GM21825 (cell line): ENCODE results near the gene PAM16.

Experiments used
- ATAC-seq: cut with Tn5 transposase; IDR thresholded peaks from one replicate; pipeline ENCODE4 v1.9.1; 2021; ENCODE audit warnings: mild to moderate bottlenecking, moderate library complexity; ENCODE audit not compliant: unreplicated experiment

PAM16 gene

DNA sequence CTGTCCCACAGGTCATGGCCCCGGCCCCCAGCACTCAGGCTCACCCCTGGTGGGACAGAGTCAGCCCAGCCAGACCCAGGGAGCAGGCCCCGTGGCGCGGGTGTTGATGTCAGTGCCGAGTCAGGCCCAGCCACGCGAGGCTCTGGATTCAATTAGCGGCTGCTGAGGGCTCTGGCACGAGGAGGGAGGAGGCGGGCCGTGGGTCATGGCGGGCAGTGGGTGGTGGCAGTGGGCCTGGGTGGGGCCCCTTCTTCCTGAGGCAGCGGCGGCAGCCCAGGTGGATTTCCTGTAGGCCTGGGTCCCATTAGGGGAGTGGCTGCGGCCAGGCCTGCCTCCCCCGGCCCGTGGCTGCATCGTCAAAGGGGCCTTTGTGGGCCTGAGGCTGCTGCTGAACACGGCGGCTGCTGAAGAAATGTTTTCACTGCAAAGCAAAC is 33.4 kb upstream of the PAM16 start:
- ATAC-seq = no peak

DNA sequence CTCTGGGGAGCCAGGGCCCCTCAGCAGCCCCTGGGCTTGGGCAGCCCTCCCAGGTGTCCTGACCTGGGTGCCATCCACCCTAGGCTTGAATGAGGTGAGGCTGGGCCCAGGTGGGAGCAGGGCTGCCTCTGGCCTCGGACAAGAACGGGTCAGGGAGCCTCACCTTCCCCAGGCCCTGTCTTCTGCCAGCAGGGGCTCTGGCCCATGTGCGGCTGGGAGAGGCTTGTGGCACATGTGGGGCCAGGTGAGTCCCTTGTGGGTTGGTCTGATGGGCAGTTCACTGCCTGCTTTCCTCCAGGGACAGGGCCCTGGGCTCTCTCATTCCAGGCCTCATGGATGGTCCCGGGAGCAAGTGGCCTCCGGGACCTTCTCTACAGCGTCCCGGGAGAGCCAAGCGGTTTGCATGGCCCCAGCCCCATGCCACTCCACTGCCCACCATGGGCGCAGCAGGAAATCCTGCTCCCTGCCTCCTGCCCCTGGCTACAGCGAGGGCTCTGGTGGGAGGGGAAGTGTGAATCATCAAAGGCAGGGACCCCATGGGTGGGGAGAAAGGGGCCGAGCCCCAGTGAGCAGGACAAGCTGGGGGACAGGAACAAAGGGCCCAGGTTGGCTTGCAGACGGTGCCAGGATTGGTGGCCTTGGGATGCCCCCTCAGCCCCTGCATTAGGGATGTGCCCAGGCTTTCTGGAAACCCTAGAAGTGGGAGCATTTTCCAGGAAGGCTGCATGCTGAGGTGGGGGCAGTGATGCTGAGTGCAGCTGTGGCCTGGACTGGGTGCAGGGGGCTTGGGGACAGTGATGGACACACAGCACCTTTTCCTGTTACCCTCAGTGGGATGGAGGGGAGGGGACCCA is 32.7 kb upstream of the PAM16 start:
- no peak for ATAC-seq

DNA sequence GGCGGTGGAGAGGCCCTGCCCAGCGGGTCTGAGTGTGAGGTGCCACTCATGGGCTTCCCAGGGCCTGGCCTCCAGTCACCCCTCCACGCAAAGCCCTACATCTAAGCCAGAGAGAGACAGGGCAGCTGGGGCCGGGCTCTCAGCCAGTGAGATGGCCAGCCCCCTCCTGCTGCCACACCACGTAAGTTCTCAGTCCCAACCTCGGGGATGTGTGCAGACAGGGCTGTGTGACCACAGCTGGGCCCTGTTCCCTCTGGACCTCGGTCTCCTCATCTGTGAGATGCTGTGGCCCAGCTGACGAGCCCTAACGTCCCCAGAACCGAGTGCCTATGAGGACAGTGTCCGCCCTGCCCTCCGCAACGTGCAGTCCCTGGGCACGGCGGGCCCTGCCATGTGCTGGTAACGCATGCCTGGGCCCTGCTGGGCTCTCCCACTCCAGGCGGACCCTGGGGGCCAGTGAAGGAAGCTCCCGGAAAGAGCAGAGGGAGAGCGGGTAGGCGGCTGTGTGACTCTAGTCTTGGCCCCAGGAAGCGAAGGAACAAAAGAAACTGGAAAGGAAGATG is 31.8 kb upstream of the PAM16 start:
- no peak for ATAC-seq

DNA sequence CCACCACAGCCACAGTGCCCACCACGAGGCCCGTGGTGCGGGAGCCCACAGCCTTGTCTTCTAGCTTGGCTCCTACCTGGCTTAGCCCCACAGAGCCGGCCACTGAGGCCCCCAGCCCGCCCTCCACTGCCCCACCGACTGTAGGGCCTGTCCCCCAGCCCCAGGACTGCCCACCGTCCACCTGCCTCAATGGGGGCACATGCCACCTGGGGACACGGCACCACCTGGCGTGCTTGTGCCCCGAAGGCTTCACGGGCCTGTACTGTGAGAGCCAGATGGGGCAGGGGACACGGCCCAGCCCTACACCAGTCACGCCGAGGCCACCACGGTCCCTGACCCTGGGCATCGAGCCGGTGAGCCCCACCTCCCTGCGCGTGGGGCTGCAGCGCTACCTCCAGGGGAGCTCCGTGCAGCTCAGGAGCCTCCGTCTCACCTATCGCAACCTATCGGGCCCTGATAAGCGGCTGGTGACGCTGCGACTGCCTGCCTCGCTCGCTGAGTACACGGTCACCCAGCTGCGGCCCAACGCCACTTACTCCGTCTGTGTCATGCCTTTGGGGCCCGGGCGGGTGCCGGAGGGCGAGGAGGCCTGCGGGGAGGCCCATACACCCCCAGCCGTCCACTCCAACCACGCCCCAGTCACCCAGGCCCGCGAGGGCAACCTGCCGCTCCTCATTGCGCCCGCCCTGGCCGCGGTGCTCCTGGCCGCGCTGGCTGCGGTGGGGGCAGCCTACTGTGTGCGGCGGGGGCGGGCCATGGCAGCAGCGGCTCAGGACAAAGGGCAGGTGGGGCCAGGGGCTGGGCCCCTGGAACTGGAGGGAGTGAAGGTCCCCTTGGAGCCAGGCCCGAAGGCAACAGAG is 31.0 kb upstream of the PAM16 start:
- ATAC-seq = no peak

DNA sequence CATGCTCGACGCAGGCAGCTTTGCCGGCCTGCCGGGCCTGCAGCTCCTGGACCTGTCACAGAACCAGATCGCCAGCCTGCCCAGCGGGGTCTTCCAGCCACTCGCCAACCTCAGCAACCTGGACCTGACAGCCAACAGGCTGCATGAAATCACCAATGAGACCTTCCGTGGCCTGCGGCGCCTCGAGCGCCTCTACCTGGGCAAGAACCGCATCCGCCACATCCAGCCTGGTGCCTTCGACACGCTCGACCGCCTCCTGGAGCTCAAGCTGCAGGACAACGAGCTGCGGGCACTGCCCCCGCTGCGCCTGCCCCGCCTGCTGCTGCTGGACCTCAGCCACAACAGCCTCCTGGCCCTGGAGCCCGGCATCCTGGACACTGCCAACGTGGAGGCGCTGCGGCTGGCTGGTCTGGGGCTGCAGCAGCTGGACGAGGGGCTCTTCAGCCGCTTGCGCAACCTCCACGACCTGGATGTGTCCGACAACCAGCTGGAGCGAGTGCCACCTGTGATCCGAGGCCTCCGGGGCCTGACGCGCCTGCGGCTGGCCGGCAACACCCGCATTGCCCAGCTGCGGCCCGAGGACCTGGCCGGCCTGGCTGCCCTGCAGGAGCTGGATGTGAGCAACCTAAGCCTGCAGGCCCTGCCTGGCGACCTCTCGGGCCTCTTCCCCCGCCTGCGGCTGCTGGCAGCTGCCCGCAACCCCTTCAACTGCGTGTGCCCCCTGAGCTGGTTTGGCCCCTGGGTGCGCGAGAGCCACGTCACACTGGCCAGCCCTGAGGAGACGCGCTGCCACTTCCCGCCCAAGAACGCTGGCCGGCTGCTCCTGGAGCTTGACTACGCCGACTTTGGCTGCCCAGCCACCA is 30.2 kb upstream of the PAM16 start:
- no peak for ATAC-seq

DNA sequence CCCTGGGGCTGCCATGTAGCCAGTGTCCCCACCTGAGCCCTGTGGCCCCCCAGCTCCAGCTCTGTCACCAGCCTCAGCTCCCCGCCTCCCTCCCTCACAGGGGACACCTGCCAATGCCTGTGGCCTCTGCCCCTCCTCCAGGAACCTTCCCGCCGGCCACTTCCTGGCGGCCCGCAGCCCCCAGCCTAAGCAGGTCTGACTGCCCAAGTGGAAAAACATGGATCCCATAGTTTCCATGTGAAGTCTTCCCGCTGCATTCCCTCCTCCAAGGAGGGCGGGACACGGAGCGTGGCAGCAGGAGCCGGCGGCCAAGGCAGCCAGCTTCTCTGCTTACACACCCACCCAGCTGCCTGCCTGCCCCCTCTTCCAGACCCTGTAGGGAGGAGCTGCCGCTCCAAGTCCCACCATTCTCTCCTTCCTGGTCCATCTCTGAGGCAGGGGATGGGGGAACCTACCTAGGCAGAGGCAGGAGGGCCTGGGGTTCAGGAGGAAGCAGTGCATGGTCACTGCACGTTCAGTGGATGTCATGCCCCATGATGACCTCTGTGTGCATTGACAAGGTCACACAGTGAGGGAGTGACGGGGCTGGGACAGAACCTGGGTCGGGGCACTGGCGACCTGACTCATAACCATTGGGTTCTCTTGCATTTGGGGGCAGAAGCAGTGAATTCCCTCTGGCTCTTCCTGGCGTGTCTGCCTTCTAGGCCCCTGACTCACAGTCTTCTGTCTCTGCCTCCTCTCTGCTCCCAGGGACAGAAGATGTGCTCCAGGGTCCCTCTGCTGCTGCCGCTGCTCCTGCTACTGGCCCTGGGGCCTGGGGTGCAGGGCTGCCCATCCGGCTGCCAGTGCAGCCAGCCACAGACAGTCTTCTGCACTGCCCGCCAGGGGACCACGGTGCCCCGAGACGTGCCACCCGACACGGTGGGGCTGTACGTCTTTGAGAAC is 29.3 kb upstream of the PAM16 start:
- ATAC-seq = no peak

DNA sequence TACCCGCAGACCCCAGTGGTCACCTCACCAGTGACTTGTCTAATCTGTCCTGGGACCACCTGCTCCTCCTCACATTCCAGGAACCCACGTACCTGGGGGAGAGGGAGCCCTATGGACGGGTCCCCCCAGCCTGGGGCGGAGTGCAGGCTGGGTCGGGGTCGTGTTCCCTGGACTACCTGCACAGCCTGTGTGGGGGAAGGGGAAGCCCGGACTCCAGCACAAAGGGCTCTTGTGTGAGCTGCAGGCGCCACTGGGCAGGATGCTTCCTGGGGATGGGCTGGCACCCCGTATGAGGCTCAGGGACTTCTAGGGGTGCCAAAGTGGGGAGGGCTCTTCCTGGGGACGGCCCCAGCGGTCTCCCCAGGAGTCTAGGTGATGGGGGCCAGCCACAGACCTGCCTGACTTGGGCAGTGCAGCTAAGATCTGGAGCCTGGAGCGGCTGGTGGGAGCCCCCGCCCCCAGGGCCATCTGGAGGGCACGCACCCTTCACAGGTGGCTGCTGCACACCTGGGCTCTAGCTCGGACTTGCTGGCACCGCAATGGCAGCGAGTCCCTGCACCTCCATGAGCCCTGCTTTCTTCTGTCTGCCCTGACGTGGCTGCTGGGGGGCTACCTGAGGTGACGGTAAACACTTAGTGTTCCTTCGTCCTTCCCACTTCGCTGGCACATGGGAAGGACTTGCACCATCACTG is 28.0 kb upstream of the PAM16 start:
- no peak for ATAC-seq

DNA sequence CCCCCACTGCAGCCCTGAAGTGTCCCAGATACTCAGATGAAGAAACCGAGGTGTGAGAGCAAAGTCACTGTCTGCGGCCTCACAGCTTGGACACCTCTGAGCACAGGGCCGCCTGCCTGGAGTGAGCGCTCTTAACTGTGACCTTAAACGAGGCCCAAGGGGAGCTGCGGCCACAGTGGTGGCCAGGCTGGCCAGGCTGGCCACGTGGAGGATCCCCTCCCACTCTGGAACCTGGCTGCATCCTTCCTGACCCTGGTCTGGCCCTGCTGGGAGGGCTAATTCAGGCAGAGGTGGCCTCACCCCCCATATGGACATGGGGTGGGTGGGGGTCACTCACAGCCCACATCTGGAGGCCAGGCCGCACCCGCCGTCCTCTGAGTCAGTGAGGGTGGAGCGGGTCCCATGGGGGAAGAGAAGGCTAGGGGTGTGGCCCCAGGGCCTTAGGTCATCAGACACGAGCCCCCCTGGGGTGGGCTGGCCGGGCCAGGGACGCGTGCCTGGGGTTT is 27.1 kb upstream of the PAM16 start:
- no peak for ATAC-seq

DNA sequence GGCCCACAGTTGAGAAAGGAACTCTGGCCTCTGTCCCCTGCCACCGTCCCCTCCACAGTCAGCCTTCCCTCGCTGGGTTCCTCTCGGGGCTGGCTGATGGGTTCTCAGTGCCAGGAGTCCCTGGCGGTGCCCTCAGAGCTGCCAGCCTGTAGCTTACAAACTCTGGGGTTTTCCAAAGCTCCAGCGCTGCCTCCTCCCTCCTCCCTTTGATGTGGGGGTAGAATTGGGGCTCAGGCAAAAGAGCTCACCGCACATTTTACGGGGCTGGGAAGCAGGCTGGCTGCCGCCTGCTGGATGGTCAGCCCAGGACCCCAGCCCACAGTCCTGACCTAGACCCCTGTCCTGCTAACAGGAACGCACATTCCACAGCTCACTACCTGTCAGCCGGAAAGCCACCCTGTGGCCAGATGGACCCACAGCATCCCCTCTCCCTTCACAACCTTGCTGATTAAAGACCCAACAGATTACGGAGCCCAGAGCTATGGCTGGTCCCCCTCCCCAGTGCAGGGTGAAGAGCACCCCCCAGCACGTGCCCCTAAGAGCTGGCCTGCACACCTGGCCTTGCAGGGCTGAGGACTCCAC is 26.5 kb upstream of the PAM16 start:
- no peak for ATAC-seq

DNA sequence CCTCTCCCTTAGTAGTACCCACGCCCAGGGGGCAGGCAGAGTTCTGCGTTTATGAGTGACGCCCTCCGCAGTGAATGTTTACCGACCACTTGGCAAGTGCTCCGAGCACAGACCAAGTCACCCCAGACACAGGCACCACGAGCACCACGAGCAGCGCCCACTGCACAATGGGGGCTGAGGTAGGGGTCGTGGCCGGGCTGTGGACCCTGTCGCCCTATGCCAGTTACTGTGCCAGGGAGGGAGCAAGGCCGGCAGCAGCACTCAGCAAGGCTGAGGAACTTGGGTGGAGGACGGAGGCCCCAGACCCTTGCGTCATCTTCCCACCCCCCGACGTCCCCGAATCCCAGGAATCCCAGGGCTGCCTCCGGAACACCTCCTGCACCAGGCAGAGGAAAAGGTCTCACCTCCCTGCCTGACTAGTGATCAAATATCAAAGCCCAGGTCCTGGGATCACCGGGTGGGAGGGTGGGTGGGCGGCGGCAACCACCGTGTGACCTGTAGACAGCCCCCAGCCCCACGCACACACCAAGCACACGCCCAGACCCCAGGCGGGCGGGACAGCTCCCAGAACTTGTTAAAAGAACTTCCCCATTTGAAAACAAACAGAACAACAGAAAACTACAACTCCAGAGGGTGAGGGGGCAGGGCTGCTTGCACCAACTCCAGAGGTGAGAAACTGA is 25.9 kb upstream of the PAM16 start:
- no peak for ATAC-seq

DNA sequence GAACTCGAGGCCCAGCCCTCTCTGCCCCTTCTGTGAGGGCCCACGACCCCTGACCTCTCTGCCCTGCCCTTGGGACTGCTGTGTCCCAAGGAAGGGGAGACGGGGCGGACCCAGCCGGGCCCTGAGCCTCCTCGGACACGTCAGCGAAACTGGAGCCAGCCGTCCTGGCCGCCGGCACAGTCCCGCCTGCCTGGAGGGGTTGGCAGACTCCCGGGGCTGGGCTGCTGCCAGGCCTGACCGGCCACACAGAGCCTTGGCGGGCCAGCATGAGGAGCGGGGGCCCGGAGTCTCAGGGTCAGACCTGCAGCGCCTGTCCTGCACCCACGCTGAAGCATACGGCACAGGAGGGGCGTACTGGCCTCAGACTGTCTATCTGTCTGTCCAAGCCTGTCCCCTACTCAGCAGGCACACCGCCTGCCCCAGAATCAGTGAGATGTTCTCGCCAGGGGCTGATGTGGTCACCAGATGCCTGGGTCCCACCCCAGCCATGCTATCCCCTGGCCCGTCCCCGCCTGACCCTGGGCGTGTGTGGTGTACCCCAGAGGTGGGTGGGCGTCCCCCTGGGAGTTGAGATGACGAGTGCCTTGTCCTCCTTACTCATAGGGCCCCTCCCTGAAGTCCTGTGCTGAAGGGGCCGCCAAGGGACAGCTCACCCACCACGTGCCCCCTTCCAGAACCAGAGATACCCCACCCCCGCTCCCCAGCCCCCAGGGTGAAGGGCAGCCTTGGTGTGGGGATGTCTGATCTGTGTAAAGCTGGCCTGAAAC is 25.2 kb upstream of the PAM16 start:
- no peak for ATAC-seq

DNA sequence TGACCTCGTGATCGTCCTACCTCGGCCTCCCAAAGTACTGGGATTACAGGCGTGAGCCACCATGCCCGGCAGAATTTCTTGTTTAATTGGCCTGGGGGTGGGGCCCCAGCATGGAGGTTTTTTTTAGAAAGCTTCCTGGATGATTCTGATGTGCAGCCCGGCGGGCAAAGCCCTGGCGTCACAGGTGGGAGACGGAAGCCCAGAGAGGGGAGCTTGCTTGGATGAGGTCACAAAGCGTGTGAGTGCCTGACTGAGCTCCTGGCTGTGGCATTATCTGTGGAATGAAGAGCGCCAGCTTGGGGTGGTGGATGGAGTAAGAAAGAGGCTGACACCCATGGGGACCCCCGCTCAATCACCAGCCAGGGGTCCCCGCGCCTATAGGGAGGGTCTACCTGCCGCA is 24.6 kb upstream of the PAM16 start:
- no peak for ATAC-seq

DNA sequence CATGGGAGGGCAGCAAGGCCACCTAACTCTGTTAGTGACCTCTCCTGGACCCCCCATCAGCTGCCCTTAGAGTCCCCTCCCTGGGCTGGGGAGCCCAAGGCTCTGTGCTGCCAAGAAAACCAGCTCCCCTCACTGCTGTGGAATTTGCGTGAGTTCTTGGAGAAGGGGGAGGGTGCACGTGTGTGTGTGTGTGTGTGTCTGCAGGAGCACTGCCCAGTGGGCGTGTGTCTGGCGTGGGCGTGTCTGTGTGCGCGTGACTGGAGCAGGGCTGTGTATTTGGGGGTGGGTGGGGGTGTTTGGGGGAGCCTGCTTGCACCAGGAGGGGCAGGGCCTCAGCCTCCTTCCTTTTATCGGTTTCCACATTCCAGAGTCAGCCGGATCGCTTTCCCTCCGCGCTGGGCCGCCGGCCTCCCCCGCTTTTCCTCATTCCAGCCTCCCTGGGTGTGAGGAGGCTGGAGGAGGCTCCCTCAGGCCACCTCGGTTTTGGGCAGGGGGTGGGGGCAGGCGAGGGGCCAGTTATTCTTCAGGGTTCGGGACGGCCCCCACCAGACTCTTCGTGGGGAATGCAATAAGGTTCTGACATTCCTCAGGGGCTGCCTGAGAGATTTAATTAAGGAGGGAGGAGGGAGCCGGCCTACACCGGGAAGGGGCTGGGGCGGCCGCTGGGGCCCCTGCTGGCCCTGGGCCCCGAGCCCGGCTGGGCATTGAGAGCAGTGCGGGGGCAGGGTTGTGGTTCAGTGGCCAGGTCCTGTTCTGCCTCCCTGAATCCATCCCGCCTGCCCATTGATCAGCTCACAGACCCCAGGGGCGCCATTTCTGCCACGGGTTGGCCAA is 23.0 kb upstream of the PAM16 start:
- no peak for ATAC-seq

DNA sequence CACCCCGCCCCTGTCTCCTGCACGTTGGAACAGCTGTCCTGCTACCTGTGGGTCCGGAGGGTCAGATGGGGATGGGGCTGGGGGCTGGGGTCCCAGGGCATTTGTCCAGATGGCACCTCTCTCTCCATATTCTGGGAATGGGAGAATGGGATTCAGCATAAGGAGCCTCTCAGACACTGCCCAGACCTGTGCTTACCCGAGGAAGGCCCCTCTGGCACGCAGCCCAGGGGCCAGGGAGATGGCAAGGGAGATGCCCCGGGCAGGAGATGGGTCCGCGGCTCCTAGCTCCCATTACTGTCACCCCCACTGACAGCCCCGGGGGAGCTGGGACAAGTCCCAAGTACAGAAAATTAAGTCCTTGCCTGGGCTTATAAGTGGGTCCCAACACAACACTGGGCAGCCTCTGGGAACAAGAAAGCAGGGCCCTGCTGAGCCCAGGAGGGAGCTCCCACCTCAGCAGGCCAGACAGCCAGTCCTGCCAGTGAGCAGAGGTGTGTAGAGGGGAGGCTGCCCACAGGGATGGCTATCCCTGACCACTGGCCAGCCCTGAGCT is 22.3 kb upstream of the PAM16 start:
- no peak for ATAC-seq

DNA sequence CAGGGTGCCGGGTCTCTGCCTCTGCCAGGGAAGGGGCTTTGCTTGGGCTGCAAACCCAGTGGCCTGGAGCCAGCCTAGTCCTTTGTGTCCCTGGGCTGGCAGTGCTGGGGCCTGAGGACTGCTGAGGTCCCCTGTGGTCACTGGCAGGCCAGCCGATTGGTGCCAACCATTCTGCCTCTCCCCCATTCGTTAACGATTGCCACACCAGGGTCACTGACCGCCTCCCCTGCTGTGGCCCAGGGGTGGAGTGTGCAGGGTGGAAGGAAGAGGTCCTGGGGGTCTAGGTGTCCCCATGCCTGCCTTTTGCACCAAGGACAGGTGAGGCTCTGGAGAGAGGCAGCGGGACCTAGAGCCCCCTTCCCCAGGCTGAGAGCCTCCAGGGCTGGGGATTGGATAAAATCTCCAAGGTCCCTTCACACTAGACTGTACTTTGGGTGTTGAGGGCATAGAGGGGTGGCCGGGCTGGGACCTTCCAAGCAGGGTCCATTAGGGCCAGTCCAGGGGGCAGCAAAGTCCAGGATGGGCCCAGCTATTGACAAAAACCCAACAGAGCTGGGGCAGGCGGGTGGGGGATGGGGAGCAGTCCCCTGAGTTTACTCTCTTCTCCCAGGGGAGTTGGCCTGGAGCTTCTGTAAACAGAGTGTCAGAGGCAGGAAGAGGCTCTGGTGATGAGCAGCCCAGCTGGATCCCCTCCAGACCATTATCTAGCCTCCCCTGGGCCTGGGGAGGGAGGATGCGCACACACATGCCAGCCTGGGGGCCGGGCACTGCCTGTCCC is 21.6 kb upstream of the PAM16 start:
- ATAC-seq = no peak
